ENCODE measurements around the gene PWWP2A.

DNA sequence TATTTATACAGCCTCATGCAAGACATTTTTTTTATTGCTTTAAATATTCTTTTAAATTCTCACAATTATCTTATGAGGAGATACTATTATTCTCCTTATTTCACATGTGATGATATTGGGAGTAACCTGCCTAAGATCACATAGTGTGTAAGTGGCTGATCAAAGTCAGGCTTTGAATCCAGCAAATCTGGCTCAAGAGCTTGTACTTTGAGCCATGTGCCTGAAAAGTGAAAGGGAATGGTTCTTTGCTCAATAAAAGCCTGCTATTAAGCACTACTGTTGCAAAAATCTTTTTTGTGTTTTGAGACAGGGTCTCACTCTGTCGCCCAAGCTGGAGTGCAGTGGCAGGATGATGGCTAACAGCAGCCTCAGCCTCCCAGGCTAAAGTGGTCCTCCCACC is 35.1 kb downstream of the PWWP2A start:
- TF ChIP-seq, protein P1, sequence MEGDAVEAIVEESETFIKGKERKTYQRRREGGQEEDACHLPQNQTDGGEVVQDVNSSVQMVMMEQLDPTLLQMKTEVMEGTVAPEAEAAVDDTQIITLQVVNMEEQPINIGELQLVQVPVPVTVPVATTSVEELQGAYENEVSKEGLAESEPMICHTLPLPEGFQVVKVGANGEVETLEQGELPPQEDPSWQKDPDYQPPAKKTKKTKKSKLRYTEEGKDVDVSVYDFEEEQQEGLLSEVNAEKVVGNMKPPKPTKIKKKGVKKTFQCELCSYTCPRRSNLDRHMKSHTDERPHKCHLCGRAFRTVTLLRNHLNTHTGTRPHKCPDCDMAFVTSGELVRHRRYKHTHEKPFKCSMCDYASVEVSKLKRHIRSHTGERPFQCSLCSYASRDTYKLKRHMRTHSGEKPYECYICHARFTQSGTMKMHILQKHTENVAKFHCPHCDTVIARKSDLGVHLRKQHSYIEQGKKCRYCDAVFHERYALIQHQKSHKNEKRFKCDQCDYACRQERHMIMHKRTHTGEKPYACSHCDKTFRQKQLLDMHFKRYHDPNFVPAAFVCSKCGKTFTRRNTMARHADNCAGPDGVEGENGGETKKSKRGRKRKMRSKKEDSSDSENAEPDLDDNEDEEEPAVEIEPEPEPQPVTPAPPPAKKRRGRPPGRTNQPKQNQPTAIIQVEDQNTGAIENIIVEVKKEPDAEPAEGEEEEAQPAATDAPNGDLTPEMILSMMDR (IDR thresholded peaks at IDR 0.05), result no peak
- no peak for TF ChIP-seq POLR2A (IDR thresholded peaks at IDR 0.05)
